ENCODE data around the gene RERE.

- TF ChIP-seq EZH2phosphoT487 (IDR thresholded peaks at IDR 0.05; ENCODE audit: borderline replicate concordance, low read depth, low read length) (no peak), CTCF (conservative IDR thresholded peaks at IDR 0.05; ENCODE audit: low read length) (no peak)
These were observed 422.8 kb downstream of the RERE start for GRCh38 chr1:8394456-8395321.

Measured in OCI-LY7 (cell line).